Activated T-helper 2 cell treated with anti-CD3 and anti-CD28 coated beads, Interferon-gamma antibody, Interleukin-2, Interleukin-4, amounts not matched to agents 10 μg/mL and 5 μg/mL and 100 μg/mL, durations not matched to agents 14 hours and 24 hours and 36 hours (primary cell): ENCODE data around the gene HOXC4. TPM values are rescaled to one million over a fixed set of nuclear protein-coding genes. Genes with fewer than 3 reads are reported as not detected.
"Not testable (repeated sequence)": the region's sequence is repeated elsewhere in the genome, so short reads cannot be mapped to it uniquely, and the experiment has no call there.

Experiments used
- DNase-seq: peaks from one replicate; pipeline ENCODE4 v3.0.0; 2021; ENCODE audit warnings: low spot score
- H3K27ac Mint-ChIP-seq: one replicate; pipeline ENCODE4 v1.8.0; 2021; ENCODE audit warnings: mixed read lengths
- H3K27me3 Mint-ChIP-seq: one replicate; pipeline ENCODE4 v1.8.0; 2021; ENCODE audit warnings: low read depth, mixed read lengths
- H3K36me3 Mint-ChIP-seq: one replicate; pipeline ENCODE4 v1.8.0; 2021; ENCODE audit warnings: low read depth, mixed read lengths
- H3K4me1 Mint-ChIP-seq: one replicate; pipeline ENCODE4 v1.8.0; 2021; ENCODE audit warnings: low read depth, mixed read lengths
- H3K4me3 Mint-ChIP-seq: one replicate; pipeline ENCODE4 v1.8.0; 2021; ENCODE audit warnings: low read depth, mild to moderate bottlenecking, moderate library complexity, mixed read lengths
- H3K9me3 Mint-ChIP-seq: one replicate; pipeline ENCODE4 v1.8.0; 2021; ENCODE audit warnings: mixed read lengths
- intact Hi-C: fragments of 100-400 bp; cut with micrococcal nuclease; formaldehyde crosslinking; loops from one replicate; pipeline ENCODE4 v1.15.1; 2023
- total RNA-seq: library from RNA; stranded (reverse); gene quantifications from 2 replicates; pipeline ENCODE4 v1.2.3, GENCODE V29; 2022

The HOXC4 gene
- total RNA-seq, 1 donor from 2014 or later: 0.14 TPM

DNA sequence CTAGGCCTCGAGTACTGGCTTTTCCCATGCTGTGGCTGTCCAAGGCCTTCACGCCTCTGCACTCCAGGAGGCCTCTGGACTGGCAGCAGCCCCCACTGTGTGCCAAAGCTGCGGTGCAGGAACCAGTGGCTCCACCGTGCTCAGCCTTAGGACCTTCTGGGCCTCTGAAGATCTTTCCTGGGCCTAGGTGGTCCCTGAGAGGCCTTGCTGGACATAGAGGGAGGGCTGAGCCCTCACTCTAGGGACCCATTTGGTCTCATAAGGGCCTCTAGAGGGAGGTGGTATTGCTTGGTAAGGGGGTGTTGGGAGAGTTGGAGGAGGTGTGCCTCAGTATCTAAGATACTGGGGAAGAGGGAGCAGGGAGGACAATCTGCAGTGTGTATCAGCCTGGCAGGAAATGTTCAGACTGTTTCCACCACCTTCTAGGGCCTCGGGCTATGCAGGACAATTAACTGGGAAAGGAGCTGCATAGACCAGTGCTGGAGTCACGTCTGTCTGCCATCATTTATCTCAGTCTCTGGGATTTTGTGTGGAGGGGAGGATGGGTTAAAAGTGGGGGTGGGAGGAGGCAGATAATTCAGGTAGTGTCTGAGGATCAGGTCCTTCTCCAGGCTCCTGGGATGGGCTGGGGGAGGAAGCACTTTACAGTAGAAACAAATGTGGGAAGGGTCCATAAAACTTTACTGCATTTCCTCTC, 17.9 kb upstream of the HOXC4 start:
- no peak overlapping the region for H3K27ac Mint-ChIP-seq
- no peaks in the 10 kb centered on the region for H3K9me3 Mint-ChIP-seq

DNA sequence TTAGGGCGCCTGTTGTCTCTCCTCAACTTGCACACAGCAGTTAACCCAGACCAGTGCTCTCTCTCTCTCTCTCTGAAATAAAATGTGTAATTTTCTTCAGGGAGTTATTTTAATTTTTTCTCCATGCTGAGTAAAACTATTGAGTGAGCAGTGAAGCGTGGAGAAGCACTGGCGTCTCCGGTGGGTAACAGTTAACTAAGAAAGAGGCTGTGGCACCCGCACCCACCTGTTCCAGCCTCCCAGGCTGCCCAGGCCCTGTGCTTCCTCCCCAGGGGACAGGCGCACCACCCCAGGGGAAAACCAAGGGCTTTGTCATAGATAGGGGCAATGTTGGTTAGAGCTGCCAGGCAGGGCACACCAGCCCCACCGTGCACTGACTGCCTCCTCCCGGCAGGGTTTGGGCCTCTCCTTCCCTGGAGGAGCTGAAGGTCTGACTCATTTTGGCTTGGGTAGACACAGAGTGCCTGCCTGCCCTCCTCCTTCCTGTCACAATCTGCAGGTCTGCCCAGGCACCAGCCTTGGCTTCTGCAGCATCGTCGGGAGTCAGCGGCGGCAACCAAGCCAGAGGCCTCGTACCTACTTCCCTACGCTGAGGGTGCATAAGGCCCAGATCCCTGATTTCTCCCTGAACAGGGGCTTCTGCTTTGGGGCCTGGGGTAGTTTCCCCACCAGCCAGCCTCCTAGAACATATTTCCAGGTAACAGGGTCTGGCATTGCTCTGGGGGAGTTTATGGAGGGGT, 16.8 kb upstream of the HOXC4 start:
- DNase-seq: no peak
- H3K9me3 Mint-ChIP-seq: no peaks in the 10 kb centered on the region
- intact Hi-C loops: no loop called here
- peaks cover 7% of the 10 kb centered on the region for H3K4me1 Mint-ChIP-seq
- no peak overlapping the region for H3K4me3 Mint-ChIP-seq
- peaks cover 82% of the 10 kb centered on the region for H3K27me3 Mint-ChIP-seq
- H3K36me3 Mint-ChIP-seq: no peaks in the 10 kb centered on the region
- no peak overlapping the region for H3K27ac Mint-ChIP-seq

More for the DNA sequence above, 17.9 kb upstream of the HOXC4 start:
- intact Hi-C loops: loop anchor here (2.0 kb wide), 1 partner anchor 13 kb away; no protein-coding TSS in a partner anchor
- H3K4me3 Mint-ChIP-seq: no peak overlapping the region
- no peak for DNase-seq
- H3K36me3 Mint-ChIP-seq: no peaks in the 10 kb centered on the region
- H3K27me3 Mint-ChIP-seq: peaks cover 80% of the 10 kb centered on the region
- H3K4me1 Mint-ChIP-seq: peaks cover 7% of the 10 kb centered on the region

DNA sequence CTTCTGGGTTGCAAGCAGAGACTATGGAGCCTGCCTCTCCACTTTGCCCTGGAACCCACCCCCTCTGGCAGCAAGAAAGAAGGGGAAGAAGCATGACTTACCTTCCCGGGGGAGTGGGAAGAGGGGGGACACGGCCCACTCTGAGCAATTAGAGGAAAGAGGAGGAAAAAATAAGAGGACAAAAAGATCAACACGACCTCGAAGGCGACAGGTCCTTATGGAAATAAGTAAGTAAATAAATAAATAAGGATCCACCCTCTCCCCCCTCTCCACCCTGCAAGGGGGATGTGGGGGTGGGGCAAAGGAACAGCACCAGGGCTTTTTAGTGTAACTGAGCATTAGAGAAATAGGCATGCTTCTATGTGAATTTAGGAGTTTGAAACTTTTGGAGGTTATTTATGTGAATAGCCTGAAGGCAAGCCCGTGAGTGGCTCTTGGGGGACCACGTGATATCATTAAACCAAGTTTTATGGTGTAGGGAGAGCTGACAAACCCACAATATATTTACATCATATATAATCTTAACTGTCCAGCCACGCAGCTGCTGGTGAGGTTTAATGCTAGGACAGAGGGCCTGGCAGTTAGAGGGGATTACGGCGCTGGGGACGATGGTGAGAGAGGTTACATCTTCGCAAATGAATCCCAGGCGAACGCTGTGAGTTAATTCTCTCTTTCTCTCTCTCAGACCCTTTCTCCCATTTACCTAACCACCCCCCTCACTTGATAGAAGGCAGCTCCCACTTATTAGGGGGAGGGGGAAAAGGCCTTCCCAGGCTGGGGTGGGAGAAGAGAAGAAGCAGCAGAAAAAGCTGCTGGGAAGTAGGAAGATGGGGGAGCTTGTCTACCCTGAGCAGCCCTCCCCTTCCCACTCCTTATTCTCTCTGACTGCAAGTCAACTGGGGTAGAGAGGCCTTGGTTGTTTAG, 16.0 kb upstream of the HOXC4 start:
- Mint-ChIP-seq H3K27ac (no peak overlapping the region), H3K27me3 (peaks cover 80% of the 10 kb centered on the region), H3K4me3 (no peak overlapping the region), H3K36me3 (no peaks in the 10 kb centered on the region), H3K4me1 (peaks cover 7% of the 10 kb centered on the region), H3K9me3 (no peaks in the 10 kb centered on the region)
- intact Hi-C loops: no loop called here
- DNase-seq: no peak

DNA sequence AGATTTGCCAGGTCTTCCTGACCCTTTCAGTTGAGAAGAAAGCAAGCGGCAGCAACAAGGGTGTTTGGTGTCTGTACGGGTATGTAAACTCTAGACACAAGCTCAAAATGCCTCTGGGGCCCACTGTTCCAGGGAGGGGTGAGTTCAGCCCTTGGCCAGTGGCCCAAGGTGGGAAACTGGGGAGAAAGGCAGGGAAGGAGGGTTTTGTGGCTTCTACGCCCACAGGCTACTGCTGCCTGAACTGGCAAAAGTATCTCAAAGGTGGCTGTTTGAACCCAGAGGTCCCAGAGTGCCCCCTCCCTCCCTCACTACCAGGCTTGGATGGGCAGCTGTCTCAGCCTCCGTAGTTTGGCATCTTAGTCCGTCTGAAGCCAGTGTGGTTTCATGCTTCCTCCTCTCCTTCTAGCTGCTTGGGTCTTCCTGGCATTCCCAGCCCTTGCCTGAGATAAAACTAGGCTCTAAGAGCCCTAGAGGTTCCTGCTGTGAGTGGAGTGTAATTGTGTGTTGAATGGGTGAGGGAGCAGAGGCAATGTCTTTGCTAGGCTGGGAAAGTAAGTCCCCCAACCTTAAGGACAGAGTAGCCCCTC, 15.3 kb upstream of the HOXC4 start:
- Mint-ChIP-seq H3K27me3 (peaks cover 79% of the 10 kb centered on the region), H3K36me3 (no peaks in the 10 kb centered on the region), H3K4me1 (peaks cover 5% of the 10 kb centered on the region), H3K9me3 (no peaks in the 10 kb centered on the region), H3K4me3 (no peak overlapping the region), H3K27ac (no peak overlapping the region)
- intact Hi-C loops: no loop called here
- DNase-seq: no peak

DNA sequence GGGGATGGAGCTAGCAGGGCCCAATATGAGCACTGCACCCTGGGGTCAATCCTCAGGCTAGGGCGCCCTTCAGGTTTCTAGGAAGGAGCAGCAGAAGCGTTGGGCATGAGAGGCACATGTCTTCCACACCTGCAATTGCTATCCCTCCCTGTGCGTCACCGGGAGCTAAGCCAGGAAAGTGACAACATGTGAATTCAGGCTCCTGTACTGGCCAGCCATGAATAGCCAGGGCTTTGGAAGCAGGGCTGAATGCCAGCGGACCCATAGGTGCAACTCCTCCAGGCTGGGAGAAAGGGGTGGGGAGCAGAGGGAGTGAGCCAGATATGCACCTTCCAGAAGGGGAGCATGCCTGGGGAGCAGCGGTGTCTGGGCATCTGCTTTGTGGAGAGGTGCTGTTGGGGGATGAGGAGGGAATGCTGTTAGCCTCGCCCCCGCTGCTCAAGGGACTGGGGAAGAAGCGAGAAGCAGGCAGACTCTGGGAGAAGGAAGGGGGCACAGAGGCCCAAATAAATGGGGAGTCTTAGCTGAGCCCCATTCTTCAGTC, 14.7 kb upstream of the HOXC4 start:
- peaks cover 2% of the 10 kb centered on the region for H3K4me1 Mint-ChIP-seq
- intact Hi-C loops: no loop called here
- H3K4me3 Mint-ChIP-seq: no peak overlapping the region
- H3K36me3 Mint-ChIP-seq: no peaks in the 10 kb centered on the region
- H3K27me3 Mint-ChIP-seq: peaks cover 81% of the 10 kb centered on the region
- DNase-seq: no peak
- no peak overlapping the region for H3K27ac Mint-ChIP-seq
- H3K9me3 Mint-ChIP-seq: no peaks in the 10 kb centered on the region

DNA sequence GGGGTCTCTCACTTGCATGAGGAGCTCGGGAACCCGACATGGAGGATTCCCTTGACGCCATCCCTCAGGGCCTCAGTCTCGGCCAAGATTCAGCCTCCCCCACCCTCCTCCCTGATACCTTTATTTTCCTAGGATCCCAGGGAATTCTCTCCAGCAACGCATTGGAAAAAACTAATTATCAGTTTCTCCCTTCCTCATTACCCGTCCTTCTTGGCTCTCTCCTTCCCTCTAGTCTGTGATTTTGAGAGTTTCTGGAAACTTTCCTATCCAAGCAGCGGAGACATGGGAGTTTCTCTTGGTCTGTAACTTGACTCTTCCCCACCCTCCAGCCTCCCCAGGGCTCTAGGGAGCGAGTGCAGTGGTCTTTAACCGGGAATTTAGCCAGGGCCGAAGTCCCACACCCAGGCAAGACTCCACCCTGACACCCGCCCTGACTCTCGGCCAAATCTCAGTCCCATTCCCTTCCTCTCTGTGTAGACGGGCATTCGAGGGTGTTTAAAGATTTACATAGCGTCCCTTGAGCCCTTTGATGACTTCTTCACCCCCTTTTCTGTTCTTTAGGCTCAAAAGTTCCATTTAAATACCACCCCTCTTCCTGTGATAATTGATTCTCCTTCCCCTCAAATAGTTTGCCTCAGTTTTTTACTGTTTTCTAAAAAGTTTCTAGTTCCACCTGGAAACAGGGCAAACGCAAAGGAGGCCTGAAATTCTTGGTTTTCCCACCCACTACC, 14.1 kb upstream of the HOXC4 start:
- Mint-ChIP-seq H3K4me3 (no peak overlapping the region), H3K27me3 (peaks cover 83% of the 10 kb centered on the region), H3K27ac (no peak overlapping the region), H3K36me3 (no peaks in the 10 kb centered on the region), H3K4me1 (no peaks in the 10 kb centered on the region), H3K9me3 (no peaks in the 10 kb centered on the region)
- DNase-seq: no peak
- intact Hi-C loops: no loop called here

DNA sequence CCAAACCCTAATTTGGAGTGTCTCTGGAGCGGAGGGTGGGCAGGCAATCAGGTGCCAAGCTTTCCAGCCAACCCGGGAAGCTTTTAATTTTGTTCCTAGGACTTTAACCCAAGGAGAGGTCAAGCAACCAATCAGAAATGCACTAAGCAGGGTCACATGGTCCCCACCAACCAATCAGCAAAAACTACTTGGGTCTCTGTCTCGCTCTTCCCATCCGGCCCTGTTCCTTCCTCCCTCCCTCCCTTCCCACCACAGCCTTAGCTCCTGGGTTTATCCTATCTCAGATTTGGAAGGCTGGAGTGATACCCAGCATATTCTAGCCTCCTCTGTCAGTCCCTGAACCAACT, 13.5 kb upstream of the HOXC4 start:
- no peaks in the 10 kb centered on the region for H3K36me3 Mint-ChIP-seq
- H3K4me3 Mint-ChIP-seq: no peak overlapping the region
- no peak overlapping the region for H3K27ac Mint-ChIP-seq
- no peaks in the 10 kb centered on the region for H3K9me3 Mint-ChIP-seq
- H3K4me1 Mint-ChIP-seq: no peaks in the 10 kb centered on the region
- H3K27me3 Mint-ChIP-seq: peaks cover 85% of the 10 kb centered on the region
- no peak for DNase-seq
- intact Hi-C loops: no loop called here

DNA sequence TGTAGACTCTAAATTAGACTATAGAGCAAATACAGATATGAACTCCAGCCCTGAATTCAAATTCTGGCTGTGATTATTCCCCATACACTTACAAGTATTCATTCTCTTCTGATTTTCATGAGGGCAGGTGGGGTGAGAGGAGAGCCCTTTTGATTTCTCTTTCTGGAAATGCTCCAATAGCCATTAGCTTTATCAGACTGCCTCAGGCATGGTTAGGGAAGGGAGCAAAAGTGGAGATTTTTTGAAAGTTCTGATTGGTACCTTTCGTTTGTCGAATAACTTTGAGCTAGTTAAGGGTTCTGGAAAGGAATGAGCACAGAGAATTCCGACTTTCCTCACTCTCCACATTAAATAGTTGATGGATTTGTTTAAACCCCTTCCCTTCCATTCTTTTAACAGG, 13.0 kb upstream of the HOXC4 start:
- Mint-ChIP-seq H3K4me3 (no peak overlapping the region), H3K4me1 (no peaks in the 10 kb centered on the region), H3K27me3 (peaks cover 85% of the 10 kb centered on the region), H3K27ac (no peak overlapping the region), H3K9me3 (no peaks in the 10 kb centered on the region), H3K36me3 (no peaks in the 10 kb centered on the region)
- intact Hi-C loops: no loop called here
- no peak for DNase-seq

DNA sequence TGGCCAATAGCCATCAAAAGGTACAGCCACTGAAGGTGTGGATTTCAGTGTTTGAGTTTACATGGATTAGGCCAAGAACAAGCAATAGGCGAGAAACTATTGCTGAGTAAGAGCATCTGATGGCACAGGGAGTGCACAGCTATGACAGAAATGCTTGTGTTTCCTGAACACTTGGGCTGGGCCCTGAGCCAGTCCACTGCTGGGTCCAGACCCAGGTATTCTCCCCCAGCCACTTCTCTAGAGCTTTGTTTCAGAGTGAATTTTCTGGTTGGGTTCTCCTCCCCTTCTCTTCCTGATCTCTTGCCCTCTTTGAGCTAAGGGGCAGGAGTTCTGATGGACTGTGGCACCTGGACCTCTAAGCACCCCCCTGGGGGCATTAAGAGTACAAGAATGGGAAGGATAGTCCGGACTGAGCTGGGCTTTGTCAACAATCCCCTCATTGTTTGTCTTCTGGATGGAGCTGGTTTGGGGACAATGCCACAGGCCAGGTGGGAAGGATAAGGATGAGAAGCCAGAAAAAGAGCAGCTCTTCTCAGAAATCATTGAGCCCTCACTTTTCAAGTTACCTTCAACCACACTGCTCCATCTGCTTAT, 12.4 kb upstream of the HOXC4 start:
- H3K36me3 Mint-ChIP-seq: no peaks in the 10 kb centered on the region
- intact Hi-C loops: no loop called here
- no peak overlapping the region for H3K27ac Mint-ChIP-seq
- peaks cover 84% of the 10 kb centered on the region for H3K27me3 Mint-ChIP-seq
- no peaks in the 10 kb centered on the region for H3K4me1 Mint-ChIP-seq
- no peak for DNase-seq
- H3K4me3 Mint-ChIP-seq: no peak overlapping the region
- H3K9me3 Mint-ChIP-seq: no peaks in the 10 kb centered on the region

DNA sequence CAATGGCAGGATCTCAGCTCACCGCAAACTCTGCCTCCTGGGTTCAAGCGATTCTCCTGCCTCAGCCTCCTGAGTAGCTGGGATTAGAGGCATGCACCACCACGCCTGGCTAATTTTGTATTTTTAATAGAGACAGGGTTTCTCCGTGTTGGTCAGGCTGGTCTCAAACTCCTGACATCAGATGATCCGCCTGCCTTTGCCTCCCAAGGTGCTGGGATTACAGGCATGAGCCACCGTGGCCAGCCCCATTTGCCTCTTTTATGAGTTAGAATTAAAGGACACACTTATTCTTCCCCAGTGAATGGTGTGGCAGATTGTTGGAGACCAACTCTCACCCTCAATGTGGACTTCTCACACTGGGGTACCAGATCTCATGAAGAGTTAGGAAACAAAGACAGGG, 11.6 kb upstream of the HOXC4 start:
- peaks cover 88% of the 10 kb centered on the region for H3K27me3 Mint-ChIP-seq
- H3K4me1 Mint-ChIP-seq, H3K4me3 Mint-ChIP-seq, H3K27ac Mint-ChIP-seq, DNase-seq, H3K36me3 Mint-ChIP-seq, intact Hi-C loops, H3K9me3 Mint-ChIP-seq: not testable (repeated sequence)

DNA sequence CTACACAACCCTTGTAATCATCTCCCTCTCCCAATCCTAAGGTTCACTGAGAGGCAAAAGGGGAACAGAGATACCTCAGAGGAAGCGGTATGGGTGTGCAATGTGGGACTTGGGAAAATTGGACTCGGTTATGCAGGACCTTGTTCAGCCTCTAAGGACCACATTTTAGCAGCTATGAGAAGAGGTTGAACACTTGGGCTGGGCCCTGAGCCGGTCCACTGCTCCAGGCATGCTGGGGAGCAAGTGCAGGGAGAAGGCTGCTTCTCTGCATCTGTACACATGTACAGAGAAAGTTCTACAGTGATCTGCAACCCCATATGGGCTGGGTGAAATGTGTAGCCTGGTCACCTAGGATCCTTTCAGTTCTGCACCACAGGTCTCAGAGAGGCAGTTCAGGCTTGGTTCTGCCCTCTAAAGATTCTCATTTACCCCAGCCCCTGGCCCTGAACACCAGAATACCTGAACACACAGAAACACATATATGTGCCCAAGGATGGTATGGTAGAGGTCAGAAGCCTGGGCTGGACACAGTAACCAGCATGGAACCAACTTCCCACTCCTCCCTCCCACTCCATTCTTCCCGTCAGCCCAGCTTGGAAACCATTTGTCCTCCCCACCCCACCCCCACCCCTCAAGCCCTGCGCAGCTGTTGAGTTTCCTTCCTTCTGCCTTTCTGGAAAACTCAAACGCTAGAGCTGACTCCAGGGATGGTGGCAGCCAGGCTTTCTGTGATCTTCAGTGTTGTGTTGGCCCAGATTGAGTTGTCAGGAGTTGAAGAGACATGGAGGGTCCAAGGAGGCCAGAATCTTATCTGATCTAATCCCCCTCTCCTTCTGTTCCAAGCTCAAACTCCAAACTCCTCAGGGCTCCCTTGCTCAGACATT, 10.4 kb upstream of the HOXC4 start:
- Mint-ChIP-seq H3K4me1 (no peaks in the 10 kb centered on the region), H3K27me3 (peaks cover 89% of the 10 kb centered on the region), H3K4me3 (no peak overlapping the region), H3K27ac (no peak overlapping the region), H3K36me3 (no peaks in the 10 kb centered on the region), H3K9me3 (no peaks in the 10 kb centered on the region)
- intact Hi-C loops: no loop called here
- no peak for DNase-seq
